Stimulated activated CD8-positive, alpha-beta memory T cell treated with anti-CD3 and anti-CD28 coated beads, Interleukin-15, amount 100 ng/mL, for 24 hours (primary cell): ENCODE results near the gene ZFYVE28.
"Not testable (repeated sequence)": the region's sequence is repeated elsewhere in the genome, so short reads cannot be mapped to it uniquely, and the experiment has no call there.

Experiments used
- DNase-seq: peaks from one replicate; pipeline ENCODE4 v3.0.0-alpha.2; 2020; ENCODE audit warnings: low read depth

Gene ZFYVE28

DNA sequence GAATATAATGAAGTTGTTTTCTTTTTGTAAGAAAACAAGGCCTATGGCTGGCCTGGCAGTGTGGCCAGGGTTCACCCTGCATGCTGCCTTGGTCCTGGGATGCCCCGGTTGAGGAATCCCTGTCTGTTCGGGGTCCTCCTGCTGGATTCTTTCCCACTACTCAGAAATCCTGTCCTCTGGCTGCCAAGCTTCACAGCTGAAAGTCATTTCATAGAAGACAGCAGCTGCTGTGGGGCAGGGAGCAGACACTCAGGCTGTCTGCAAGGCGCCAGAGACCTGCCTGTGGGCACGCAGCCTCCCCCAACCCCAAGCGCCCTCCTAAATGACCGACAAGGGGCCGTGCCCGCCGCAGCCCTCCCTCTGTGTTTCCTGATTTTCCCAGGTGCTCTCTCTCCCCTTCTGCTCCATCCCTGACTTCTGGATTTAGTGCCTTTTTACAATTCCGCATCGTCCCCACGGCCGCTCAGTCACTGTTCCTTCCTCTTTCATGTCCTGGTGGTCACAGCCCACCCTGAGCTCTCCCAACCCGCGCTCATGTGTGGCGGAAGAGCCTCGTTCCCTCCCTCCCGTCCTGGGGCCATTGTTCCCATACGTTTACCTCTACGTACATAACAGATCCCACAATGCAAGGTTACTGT is 27.5 kb downstream of the ZFYVE28 start:
- DNase-seq: no peak

DNA sequence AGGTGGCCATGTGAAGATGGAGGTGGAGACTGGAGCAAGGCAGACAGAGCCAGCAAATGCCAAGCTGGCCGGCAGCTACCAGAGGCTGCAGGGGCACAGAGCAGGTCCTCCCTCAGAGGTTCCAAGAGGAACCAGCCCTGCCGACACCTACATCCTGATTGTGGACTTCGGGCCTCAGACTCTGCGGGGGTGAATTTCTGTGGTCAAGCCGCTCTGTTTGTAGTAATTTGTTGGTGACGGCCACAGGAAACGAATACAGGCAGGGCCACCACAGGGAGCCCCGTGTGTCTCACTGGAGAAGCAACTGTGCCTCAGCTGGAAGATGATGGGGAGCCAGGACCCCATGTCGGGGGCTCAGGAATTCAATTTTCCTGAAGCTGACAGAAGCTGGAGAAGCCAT is 28.3 kb downstream of the ZFYVE28 start:
- DNase-seq: no peak

DNA sequence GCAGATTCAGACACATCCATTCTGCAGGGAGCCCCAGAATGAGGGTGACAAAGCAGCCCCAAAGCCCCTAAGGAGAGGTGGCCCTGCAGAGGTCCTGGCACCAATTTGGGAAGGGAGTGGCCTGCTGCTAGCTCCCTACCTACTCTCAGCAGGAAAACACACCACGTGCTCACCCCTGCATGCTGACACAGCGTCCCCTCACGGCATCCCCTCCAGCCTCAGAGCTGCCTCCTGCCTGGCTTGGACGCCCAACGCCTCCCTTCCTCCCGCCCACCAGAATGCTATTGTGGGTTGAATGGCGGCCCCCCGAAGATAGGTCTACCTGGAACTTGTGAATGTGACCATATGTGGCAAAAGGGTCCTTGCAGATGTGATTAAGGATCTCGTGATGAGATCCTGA is 28.8 kb downstream of the ZFYVE28 start:
- DNase-seq: no peak

GRCh38 chr4:2388429-2389182 is 29.8 kb downstream of the ZFYVE28 start:
- no peak for DNase-seq

DNA sequence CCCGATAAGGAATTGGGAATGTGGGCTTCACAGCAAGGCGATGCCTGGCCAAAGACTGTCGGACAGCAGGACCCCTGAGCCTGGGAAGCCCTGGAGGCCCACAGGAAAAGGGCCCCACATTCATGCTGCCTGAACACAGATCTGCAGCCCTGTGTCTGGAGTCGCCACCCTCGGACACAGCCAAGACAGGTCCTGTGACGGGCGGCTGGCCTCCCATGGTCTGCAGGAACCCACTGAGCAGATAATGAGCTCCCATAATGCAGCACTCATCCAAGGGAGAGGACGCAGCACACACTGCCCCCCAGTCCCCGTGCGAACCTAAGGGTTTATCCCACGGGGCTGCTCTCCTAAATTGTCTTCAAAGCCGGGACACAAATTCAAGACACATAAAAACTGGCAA is 30.6 kb downstream of the ZFYVE28 start:
- no peak for DNase-seq

DNA sequence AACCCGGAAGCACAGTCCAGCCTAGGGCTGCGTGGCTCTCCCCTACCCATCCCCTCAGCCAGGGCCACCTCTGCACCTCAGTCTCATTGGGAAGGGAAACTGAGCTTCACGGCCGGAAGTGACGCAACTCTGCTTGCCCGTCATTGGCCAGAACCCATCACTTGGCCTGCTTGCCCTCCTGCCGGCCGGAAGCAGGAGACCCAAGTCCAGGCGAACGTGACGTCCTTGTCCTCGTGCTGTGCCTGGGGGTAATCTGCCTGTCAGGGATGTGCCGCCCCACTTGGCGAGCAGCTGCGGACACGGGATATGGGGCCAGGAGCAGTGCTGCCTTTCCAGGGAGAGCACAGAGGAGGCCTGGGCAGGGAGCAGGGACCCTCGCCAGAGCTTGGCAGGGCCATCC is 31.2 kb downstream of the ZFYVE28 start:
- DNase-seq: no peak

DNA sequence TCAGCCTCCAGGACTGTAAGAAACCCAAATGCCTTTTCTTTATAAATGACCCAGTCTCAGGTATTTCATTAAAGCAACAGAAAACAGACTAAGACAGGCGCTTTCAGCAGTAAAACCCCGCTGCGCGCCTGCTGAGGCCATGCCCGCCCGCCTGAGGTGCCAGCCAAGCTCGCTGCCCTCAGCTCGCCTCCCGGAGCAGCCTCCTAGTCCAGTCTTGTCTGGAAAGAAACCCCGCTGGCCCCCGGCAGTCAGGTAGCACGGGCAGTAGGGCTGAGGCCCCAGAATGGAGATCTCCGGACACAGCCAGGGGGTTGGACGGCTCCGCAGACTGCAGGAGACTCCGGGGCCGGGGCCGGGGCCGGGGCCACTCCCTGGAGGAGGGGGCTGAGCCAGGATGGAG is 31.7 kb downstream of the ZFYVE28 start:
- DNase-seq: no peak

- no peak for DNase-seq
These were observed 32.9 kb downstream of the ZFYVE28 start for GRCh38 chr4:2385516-2385915.

DNA sequence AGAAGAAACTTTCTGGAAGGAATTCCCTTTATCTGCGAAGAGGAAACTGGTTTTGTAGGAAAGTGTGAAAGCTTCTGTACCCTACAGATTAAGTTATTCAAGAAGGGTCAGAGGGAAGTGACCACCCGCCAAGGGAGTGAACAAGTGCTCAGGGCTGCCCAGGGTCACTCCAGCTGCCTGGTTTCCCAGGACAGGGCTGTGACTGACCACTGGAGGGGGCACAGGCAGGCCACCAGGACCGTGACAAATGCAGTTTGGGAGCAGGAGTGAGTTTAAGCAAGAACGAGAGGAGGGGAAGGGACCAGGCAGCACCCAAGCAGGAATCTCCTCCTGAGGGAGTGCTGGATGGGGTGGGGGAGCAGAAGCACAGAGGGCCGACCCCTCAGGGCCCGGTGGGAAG is 34.2 kb downstream of the ZFYVE28 start:
- no peak for DNase-seq

GRCh38 chr4:2383760-2384159 is 34.7 kb downstream of the ZFYVE28 start:
- no peak for DNase-seq

DNA sequence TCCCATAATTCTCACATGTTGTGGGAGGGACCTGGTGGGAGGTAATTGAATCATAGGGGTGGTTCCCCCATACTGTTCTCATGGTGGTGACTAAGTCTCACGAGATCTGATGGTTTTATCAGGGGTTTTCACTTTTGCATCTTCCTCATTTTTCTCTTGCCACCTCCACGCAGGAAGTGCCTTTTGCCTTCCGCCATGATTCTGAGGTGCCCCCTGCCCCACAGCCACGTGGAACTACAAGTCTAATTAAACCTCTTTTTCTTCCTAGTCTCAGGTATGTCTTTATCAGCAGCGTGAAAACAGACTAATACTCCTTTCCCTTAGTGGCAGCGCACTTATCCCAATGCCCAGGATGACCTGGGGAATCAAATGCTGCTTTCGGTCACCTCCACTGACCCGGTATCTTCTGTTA is 35.2 kb downstream of the ZFYVE28 start:
- not testable (repeated sequence) for DNase-seq

DNA sequence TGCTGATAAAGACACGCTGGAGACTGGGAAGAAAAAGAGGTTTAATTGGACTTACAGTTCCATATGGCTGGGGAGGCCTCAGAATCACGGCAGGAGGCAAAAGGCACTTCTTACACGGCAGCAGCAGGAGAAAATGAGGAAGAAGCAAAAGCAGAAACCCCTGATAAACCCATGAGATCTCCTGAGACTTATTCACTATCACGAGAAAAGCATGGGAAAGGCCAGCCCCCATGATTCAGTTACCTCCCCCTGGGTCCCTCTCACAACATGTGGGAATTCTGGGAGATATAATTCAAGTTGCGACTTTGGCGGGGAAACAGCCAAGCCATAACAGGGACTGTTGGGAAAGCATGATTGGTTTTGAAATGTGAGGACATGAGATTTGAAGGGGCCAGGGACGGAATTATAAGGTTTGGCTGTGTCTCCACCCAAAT is 35.7 kb downstream of the ZFYVE28 start:
- not testable (repeated sequence) for DNase-seq

DNA sequence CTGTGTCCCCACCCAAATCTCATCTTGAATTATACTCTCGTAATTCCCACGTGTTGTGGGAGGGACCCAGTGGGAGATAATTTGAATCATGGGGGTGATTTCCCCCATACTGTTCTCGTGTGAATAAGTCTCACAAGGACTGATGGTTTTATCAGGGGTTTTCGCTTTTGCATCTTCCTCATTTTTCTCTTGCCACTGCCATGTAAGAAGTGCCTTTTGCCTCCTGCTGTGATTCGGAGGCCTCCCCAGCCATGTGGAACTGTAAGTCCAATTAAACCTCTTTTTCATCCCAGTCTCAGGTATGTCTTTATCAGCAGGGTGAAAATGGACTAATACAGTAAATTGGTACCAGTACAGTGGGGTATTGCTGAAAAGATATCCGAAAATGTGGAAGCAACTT is 37.9 kb downstream of the ZFYVE28 start:
- DNase-seq: not testable (repeated sequence)

DNA sequence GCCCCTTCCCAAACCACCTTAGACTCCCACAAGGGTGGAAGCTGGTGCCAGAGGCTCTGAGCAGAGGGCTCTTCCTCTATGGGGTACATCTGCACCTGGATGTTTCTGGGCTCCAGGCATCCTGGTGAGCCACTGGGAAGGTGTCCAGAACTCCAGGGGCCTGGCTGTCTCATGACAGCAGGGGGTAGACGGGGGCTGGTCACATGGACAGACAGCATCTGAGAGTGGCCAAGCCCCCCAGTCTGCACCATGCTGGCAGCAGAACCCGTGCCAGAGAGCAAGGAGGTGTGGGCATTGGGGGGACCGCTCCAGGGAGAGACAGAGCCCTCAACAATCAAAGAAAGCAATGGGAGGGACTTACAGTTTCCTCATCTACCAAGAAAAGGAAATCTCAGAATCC is 39.5 kb downstream of the ZFYVE28 start:
- no peak for DNase-seq

DNA sequence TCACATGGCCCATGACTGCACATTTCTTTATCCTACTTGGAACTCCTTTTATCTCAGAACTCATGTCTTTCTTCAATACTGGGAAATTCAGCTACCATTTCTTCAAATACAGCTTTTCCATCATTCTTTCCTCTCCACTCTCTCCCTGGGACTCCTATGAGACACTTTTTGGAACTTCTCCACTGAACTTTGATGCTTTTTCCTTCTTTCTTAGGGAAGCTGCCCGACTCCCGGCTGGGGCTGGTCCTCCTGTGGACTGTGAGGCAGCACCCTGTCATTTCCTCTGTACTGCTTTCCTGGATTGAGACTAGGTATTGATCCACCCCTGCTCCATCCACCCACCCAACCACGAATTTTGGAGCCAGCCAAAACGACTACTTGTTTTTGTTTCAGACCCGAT is 40.0 kb downstream of the ZFYVE28 start:
- no peak for DNase-seq

DNA sequence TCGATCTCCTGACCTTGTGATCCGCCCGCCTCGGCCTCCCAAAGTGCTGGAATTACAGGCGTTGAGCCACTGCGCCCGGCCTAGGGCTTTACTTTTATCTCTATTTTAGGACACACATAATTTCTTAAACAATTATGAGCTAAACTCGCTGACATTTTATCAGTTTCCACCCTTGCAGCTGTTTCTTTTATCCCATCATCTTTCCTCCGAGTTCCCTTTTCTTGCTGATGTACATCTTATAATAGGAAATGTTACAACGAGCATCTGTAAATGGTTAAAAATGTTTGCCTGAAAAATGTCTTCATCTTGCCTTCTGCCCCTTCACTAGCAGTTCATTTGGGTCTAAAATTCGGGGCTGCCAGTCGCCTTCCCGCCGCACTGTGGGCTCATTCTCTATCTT is 41.2 kb downstream of the ZFYVE28 start:
- no peak for DNase-seq

GRCh38 chr4:2375427-2375826 is 43.0 kb downstream of the ZFYVE28 start:
- DNase-seq: no peak

GRCh38 chr4:2373532-2373931 is 44.9 kb downstream of the ZFYVE28 start:
- no peak for DNase-seq

GRCh38 chr4:2372488-2373030 is 45.9 kb downstream of the ZFYVE28 start:
- no peak for DNase-seq

- DNase-seq: no peak
These were observed 46.5 kb downstream of the ZFYVE28 start for GRCh38 chr4:2371765-2372487.

- DNase-seq: no peak
These were observed 47.7 kb downstream of the ZFYVE28 start for GRCh38 chr4:2370597-2371320.

DNA sequence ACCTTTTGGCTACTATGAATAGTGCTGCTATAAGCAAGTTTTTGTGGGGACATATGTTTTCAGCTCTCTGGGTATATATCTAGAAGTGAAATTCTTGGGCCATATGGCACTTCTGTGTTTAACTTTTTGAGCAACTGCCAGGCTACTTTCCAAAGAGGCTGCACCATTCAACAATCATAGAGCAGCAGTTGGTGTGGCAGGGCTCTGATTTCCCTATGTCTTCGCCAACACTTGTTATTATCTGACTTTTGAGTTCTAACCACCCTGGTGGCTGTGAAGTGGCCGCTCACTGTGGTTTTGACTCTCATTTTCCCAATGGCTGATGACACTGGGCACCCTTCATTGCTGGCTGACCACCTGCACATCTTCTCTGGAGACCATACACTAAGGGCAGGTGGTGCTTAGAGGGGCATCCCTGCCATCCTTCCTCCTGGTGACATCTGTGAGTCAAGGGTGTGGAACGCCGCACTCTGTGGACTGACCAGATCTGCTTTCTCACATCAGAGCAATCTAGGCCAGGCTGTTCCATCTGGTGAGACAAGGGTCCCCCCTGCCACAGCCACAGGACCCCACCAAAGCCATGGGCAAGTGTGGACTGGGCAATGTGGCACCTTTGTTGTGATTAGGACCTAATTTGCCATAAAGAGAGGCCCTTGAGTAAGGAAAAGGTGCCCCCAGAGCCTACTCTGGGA is 49.6 kb downstream of the ZFYVE28 start:
- no peak for DNase-seq
